ENCODE measurements around the gene PTOV1.

Gene PTOV1

DNA sequence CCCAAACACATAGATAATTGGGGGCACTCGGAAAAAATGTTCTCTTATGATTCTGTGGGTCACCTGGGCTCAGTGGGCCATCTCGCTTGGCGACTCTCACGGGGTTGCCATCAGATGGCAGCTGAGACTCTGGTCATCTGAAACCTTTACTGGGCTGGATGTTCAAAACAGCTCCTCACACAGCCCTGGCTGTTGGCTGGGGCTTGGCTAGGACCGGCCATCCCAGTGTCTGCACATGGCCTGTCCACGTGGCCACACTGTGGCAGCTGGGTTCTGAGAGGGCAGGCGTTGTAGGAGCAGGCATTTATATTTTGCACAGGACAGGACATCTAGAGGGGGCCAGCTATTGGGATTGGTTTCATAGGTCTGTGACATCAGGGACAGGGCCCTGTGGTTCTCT, 17.4 kb upstream of the PTOV1 start:
- H3K27me3 ChIP-seq (ENCODE audit: insufficient read depth, low read length): no peaks in the 10 kb centered on the region
- H3K4me3 ChIP-seq (ENCODE audit: low read depth, low read length): no peak overlapping the region
- no peaks in the 10 kb centered on the region for H3K4me1 ChIP-seq (ENCODE audit: control insufficient read depth, insufficient read depth, low read length, unreplicated experiment)
- H3K79me2 ChIP-seq (ENCODE audit: control insufficient read depth, insufficient read depth, low read length, unreplicated experiment): no peaks in the 10 kb centered on the region
- no peaks in the 10 kb centered on the region for H3K36me3 ChIP-seq (ENCODE audit: insufficient read depth, low read length)
- H3K27ac ChIP-seq (ENCODE audit: low read depth, low read length): no peak overlapping the region
- no peak overlapping the region for H2AFZ ChIP-seq (ENCODE audit: low read length, unreplicated experiment)

GRCh38 chr19:49835562-49835961, 15.4 kb upstream of the PTOV1 start:
- Histone ChIP-seq H2AFZ (ENCODE audit: low read length, unreplicated experiment) (no peak overlapping the region), H3K4me1 (ENCODE audit: control insufficient read depth, insufficient read depth, low read length, unreplicated experiment) (no peaks in the 10 kb centered on the region), H3K4me3 (ENCODE audit: low read depth, low read length) (no peak overlapping the region), H3K79me2 (ENCODE audit: control insufficient read depth, insufficient read depth, low read length, unreplicated experiment) (no peaks in the 10 kb centered on the region), H3K27ac (ENCODE audit: low read depth, low read length) (no peak overlapping the region), H3K27me3 (ENCODE audit: insufficient read depth, low read length) (no peaks in the 10 kb centered on the region), H3K36me3 (ENCODE audit: insufficient read depth, low read length) (no peaks in the 10 kb centered on the region)

- Histone ChIP-seq H3K27ac (ENCODE audit: low read depth, low read length) (no peak overlapping the region), H2AFZ (ENCODE audit: low read length, unreplicated experiment) (no peak overlapping the region), H3K4me1 (ENCODE audit: control insufficient read depth, insufficient read depth, low read length, unreplicated experiment) (no peaks in the 10 kb centered on the region), H3K36me3 (ENCODE audit: insufficient read depth, low read length) (no peaks in the 10 kb centered on the region), H3K79me2 (ENCODE audit: control insufficient read depth, insufficient read depth, low read length, unreplicated experiment) (no peaks in the 10 kb centered on the region), H3K4me3 (ENCODE audit: low read depth, low read length) (no peak overlapping the region), H3K27me3 (ENCODE audit: insufficient read depth, low read length) (no peaks in the 10 kb centered on the region)
Observed at GRCh38 chr19:49836176-49837008, 14.6 kb upstream of the PTOV1 start.

DNA sequence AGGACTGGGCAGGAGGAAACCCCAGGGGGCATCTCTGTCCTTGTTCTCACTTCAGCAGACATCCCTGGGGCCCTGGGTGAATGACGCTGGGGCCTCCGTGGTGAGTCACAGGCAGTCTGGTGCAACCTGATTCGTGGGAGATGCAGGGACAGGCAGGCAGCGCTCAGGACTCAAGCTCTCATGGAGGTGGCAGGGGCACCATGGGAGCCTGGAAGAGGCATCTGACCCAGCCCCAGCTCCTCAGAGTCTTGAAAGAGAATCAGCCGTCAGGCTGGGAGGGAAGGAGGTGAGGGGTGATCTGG, 14.0 kb upstream of the PTOV1 start:
- H3K36me3 ChIP-seq (ENCODE audit: insufficient read depth, low read length): no peaks in the 10 kb centered on the region
- no peak overlapping the region for H3K4me3 ChIP-seq (ENCODE audit: low read depth, low read length)
- H3K79me2 ChIP-seq (ENCODE audit: control insufficient read depth, insufficient read depth, low read length, unreplicated experiment): no peaks in the 10 kb centered on the region
- no peaks in the 10 kb centered on the region for H3K4me1 ChIP-seq (ENCODE audit: control insufficient read depth, insufficient read depth, low read length, unreplicated experiment)
- no peak overlapping the region for H2AFZ ChIP-seq (ENCODE audit: low read length, unreplicated experiment)
- no peaks in the 10 kb centered on the region for H3K27me3 ChIP-seq (ENCODE audit: insufficient read depth, low read length)
- no peak overlapping the region for H3K27ac ChIP-seq (ENCODE audit: low read depth, low read length)

- no peaks in the 10 kb centered on the region for H3K4me1 ChIP-seq (ENCODE audit: control insufficient read depth, insufficient read depth, low read length, unreplicated experiment)
- no peak overlapping the region for H2AFZ ChIP-seq (ENCODE audit: low read length, unreplicated experiment)
- no peak overlapping the region for H3K27ac ChIP-seq (ENCODE audit: low read depth, low read length)
- H3K36me3 ChIP-seq (ENCODE audit: insufficient read depth, low read length): no peaks in the 10 kb centered on the region
- H3K4me3 ChIP-seq (ENCODE audit: low read depth, low read length): no peak overlapping the region
- H3K27me3 ChIP-seq (ENCODE audit: insufficient read depth, low read length): no peaks in the 10 kb centered on the region
- H3K79me2 ChIP-seq (ENCODE audit: control insufficient read depth, insufficient read depth, low read length, unreplicated experiment): no peaks in the 10 kb centered on the region
Observed at GRCh38 chr19:49837425-49837824, 13.5 kb upstream of the PTOV1 start.

- no peaks in the 10 kb centered on the region for H3K36me3 ChIP-seq (ENCODE audit: insufficient read depth, low read length)
Observed at GRCh38 chr19:49838885-49839588, 11.9 kb upstream of the PTOV1 start.

GRCh38 chr19:49839713-49840112, 11.2 kb upstream of the PTOV1 start:
- Histone ChIP-seq H3K79me2 (ENCODE audit: control insufficient read depth, insufficient read depth, low read length, unreplicated experiment) (no peaks in the 10 kb centered on the region), H3K36me3 (ENCODE audit: insufficient read depth, low read length) (no peaks in the 10 kb centered on the region), H2AFZ (ENCODE audit: low read length, unreplicated experiment) (no peak overlapping the region), H3K4me1 (ENCODE audit: control insufficient read depth, insufficient read depth, low read length, unreplicated experiment) (no peaks in the 10 kb centered on the region), H3K27me3 (ENCODE audit: insufficient read depth, low read length) (no peaks in the 10 kb centered on the region), H3K27ac (ENCODE audit: low read depth, low read length) (no peak overlapping the region), H3K4me3 (ENCODE audit: low read depth, low read length) (no peak overlapping the region)

More at GRCh38 chr19:49838885-49839588, 11.9 kb upstream of the PTOV1 start:
- Histone ChIP-seq H2AFZ (ENCODE audit: low read length, unreplicated experiment) (no peak overlapping the region), H3K27ac (ENCODE audit: low read depth, low read length) (no peak overlapping the region), H3K4me3 (ENCODE audit: low read depth, low read length) (no peak overlapping the region), H3K27me3 (ENCODE audit: insufficient read depth, low read length) (no peaks in the 10 kb centered on the region), H3K79me2 (ENCODE audit: control insufficient read depth, insufficient read depth, low read length, unreplicated experiment) (no peaks in the 10 kb centered on the region), H3K4me1 (ENCODE audit: control insufficient read depth, insufficient read depth, low read length, unreplicated experiment) (no peaks in the 10 kb centered on the region)

GRCh38 chr19:49840321-49840720, 10.6 kb upstream of the PTOV1 start:
- Histone ChIP-seq H3K79me2 (ENCODE audit: control insufficient read depth, insufficient read depth, low read length, unreplicated experiment) (no peaks in the 10 kb centered on the region), H3K4me3 (ENCODE audit: low read depth, low read length) (no peak overlapping the region), H3K27ac (ENCODE audit: low read depth, low read length) (no peak overlapping the region), H3K4me1 (ENCODE audit: control insufficient read depth, insufficient read depth, low read length, unreplicated experiment) (no peaks in the 10 kb centered on the region), H2AFZ (ENCODE audit: low read length, unreplicated experiment) (no peak overlapping the region), H3K36me3 (ENCODE audit: insufficient read depth, low read length) (no peaks in the 10 kb centered on the region), H3K27me3 (ENCODE audit: insufficient read depth, low read length) (no peaks in the 10 kb centered on the region)

DNA sequence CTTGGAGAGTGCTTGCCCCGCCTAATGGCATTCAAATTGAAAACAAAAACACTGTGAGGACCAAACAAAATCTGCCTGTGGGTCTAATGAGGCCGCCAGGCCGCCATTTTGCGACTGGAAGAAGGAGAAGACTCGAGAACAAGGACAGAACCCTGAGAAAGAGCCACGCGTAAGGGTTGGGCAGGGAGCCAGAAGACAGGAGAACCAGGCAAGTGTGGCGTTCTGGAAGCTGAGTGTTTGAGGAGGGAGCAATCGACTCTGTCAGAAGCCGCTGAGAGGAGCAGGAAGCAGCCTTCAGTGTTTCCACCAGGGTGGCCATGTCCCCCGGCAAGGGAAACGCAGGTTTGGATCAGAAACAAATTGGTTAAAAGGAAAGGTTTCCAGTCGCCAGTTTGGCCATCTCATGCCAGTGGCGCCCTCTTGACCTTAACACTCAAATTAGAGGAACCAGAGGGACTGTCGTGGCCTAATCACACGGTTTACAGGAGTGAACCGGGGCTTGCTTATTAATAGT, 10.2 kb upstream of the PTOV1 start:
- Histone ChIP-seq H3K4me1 (ENCODE audit: control insufficient read depth, insufficient read depth, low read length, unreplicated experiment) (no peaks in the 10 kb centered on the region), H3K79me2 (ENCODE audit: control insufficient read depth, insufficient read depth, low read length, unreplicated experiment) (no peaks in the 10 kb centered on the region), H3K27ac (ENCODE audit: low read depth, low read length) (no peak overlapping the region), H3K36me3 (ENCODE audit: insufficient read depth, low read length) (no peaks in the 10 kb centered on the region), H2AFZ (ENCODE audit: low read length, unreplicated experiment) (no peak overlapping the region), H3K4me3 (ENCODE audit: low read depth, low read length) (no peak overlapping the region), H3K27me3 (ENCODE audit: insufficient read depth, low read length) (no peaks in the 10 kb centered on the region)

DNA sequence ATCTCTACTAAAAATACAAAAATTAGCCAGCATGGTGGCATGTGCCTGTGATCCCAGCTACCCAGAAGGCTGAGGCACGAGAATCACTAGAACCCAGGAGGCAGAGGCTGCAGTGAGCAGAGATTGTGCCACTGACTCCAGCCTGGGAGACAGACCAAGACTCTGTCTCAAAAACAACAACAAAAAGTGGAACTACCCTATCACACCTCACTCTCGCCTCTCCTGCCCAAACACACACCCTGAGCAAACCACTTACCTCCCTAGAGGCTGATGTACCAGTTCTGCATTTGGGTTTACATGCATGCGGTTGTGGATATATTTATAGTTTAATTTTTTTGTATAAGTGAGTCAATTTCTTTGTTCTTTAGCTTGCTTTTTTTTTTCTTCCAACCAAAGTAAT, 7.7 kb upstream of the PTOV1 start:
- Histone ChIP-seq H3K79me2 (ENCODE audit: control insufficient read depth, insufficient read depth, low read length, unreplicated experiment) (no peaks in the 10 kb centered on the region), H3K27ac (ENCODE audit: low read depth, low read length) (no peak overlapping the region)

More for the DNA sequence above, 7.7 kb upstream of the PTOV1 start:
- H3K4me1 ChIP-seq (ENCODE audit: control insufficient read depth, insufficient read depth, low read length, unreplicated experiment): peaks cover 5% of the 10 kb centered on the region
- H3K36me3 ChIP-seq (ENCODE audit: insufficient read depth, low read length): no peaks in the 10 kb centered on the region
- no peaks in the 10 kb centered on the region for H3K27me3 ChIP-seq (ENCODE audit: insufficient read depth, low read length)
- H2AFZ ChIP-seq (ENCODE audit: low read length, unreplicated experiment): no peak overlapping the region
- H3K4me3 ChIP-seq (ENCODE audit: low read depth, low read length): no peak overlapping the region
